A549 (cell line): ENCODE measurements around the gene KCND3. TPM values are rescaled to one million over a fixed set of nuclear protein-coding genes. Genes with fewer than 3 reads are reported as not detected.
A peak's percentile ranks its signal among the peaks of the same experiment; 100 is the strongest.

Experiments used
- ATAC-seq, 2 experiments: fragments of 200-7000 bp in 1 of 2; fragments of >200 bp in 1 of 2; cut with Nextera tagmentation in 1 of 2; cut with Tn5 transposase in 1 of 2; 3 replicates each; pipeline versions ENCODE4 v1.8.0 to v1.9.1; 2018 to 2020; ENCODE audit warnings: mild to moderate bottlenecking in 1 of 2, moderate library complexity in 1 of 2
- CTCF ChIA-PET: fragments of 300-600 bp; sonication (Branson Sonifier 250); formaldehyde crosslinking; extraction: SDS; loops from one replicate; lab custom pipeline; 2021; ENCODE audit warnings: antibody characterized with exemption, inconsistent platforms; lab: Yijun Ruan, JAX
- POLR2A ChIA-PET: fragments of 350-600 bp; formaldehyde crosslinking; extraction: SDS; loops from one replicate; lab custom pipeline; 2021; ENCODE audit warnings: antibody characterized with exemption, inconsistent platforms; lab: Yijun Ruan, JAX
- DNase-seq, 2 experiments: peaks; one replicate each; pipeline versions ENCODE4 v3.0.0 to v3.0.0-alpha.2; 2011 to 2016; ENCODE audit warnings: low read depth in 1 of 2, low spot score in 1 of 2
- FAIRE-seq: peaks from 2 replicates; lab custom pipeline; 2011; peaks lifted over from hg19 to GRCh38; lab: Jason Lieb, UNC
- H3K27ac ChIP-seq, 2 experiments: fragments of >200 bp; sonication (Bioruptor Twin); formaldehyde crosslinking; 3 replicates each; pipeline ENCODE4 v1.5.1; 2016 to 2017
- H3K4me1 ChIP-seq: fragments of >200 bp; sonication (Bioruptor Twin); formaldehyde crosslinking; 3 replicates; pipeline ENCODE4 v1.6.1; 2016
- H3K4me2 ChIP-seq: fragments of >200 bp; sonication (Bioruptor Twin); formaldehyde crosslinking; 3 replicates; pipeline ENCODE4 v1.6.1; 2016
- H3K4me3 ChIP-seq: fragments of >200 bp; sonication (Bioruptor Twin); formaldehyde crosslinking; 3 replicates; pipeline ENCODE4 v1.5.1; 2016
- H3K9me3 ChIP-seq: fragments of >200 bp; sonication (Bioruptor Twin); formaldehyde crosslinking; 3 replicates; pipeline ENCODE4 v1.6.1; 2016
- CBX8 ChIP-seq: fragments of 200-600 bp; sonication (generic); IDR thresholded peaks from 2 replicates; pipeline ENCODE4 v1.6.1; 2016
- HEYL ChIP-seq: fragments of 250-450 bp; sonication (Bioruptor Pico); IDR thresholded peaks from 2 replicates; pipeline ENCODE4 v1.8.0; 2021; ENCODE audit warnings: mild to moderate bottlenecking, moderate library complexity
- HOXA7 ChIP-seq: fragments of 250-450 bp; sonication (Bioruptor Pico); IDR thresholded peaks from 2 replicates; pipeline ENCODE4 v1.5.0; 2020; ENCODE audit warnings: mild to moderate bottlenecking, moderate library complexity
- HOXB13 ChIP-seq: fragments of 250-450 bp; sonication (Bioruptor Pico); IDR thresholded peaks from 2 replicates; pipeline ENCODE4 v1.5.0; 2020; ENCODE audit warnings: low read depth, mild to moderate bottlenecking, moderate library complexity
- KDM5A ChIP-seq: fragments of 200-600 bp; sonication (generic); IDR thresholded peaks from 2 replicates; pipeline ENCODE4 v1.6.1; 2016; ENCODE audit warnings: antibody characterized with exemption, mild to moderate bottlenecking
- MAFK ChIP-seq: fragments of 450-650 bp; IDR thresholded peaks from 2 replicates; pipeline ENCODE4 v1.6.1; 2014; ENCODE audit not compliant: partially characterized antibody
- NR3C1 ChIP-seq: fragments of >200 bp; sonication (Bioruptor Twin); formaldehyde crosslinking; IDR thresholded peaks from 3 replicates; pipeline ENCODE4 v1.6.1; 2017
- PHF8 ChIP-seq: fragments of 200-600 bp; sonication (generic); IDR thresholded peaks from 2 replicates; pipeline ENCODE4 v1.6.1; 2016; ENCODE audit warnings: low read depth, mild to moderate bottlenecking, antibody characterized with exemption, moderate library complexity, borderline replicate concordance
- POLR2AphosphoS2 ChIP-seq: conservative IDR thresholded peaks from 2 replicates; pipeline ENCODE4 v1.6.1; 2012; ENCODE audit warnings: low read length, improper control_type of control experiment, inconsistent platforms
- RARB ChIP-seq: fragments of 250-450 bp; sonication (Bioruptor Pico); IDR thresholded peaks from 2 replicates; pipeline ENCODE4 v1.8.0; 2021; ENCODE audit warnings: mild to moderate bottlenecking, moderate library complexity
- RCOR1 ChIP-seq: fragments of 150-350 bp; IDR thresholded peaks from 2 replicates; pipeline ENCODE4 v1.6.1; 2014; ENCODE audit warnings: antibody characterized with exemption, low read length, low read depth
- RFX5 ChIP-seq: fragments of 450-650 bp; IDR thresholded peaks from 2 replicates; pipeline ENCODE4 v1.7.1; 2014; ENCODE audit warnings: antibody characterized with exemption, mild to moderate bottlenecking, moderate library complexity
- RNF2 ChIP-seq: fragments of 200-600 bp; sonication (generic); IDR thresholded peaks from 2 replicates; pipeline ENCODE4 v1.6.1; 2016; ENCODE audit warnings: low read depth, mild to moderate bottlenecking, antibody characterized with exemption, moderate library complexity, borderline replicate concordance
- SREBF2 ChIP-seq: fragments of 450-650 bp; IDR thresholded peaks from 2 replicates; pipeline ENCODE4 v1.6.1; 2014; ENCODE audit warnings: mild to moderate bottlenecking, moderate library complexity
- ZC3H11A ChIP-seq: fragments of 450-650 bp; IDR thresholded peaks from 2 replicates; pipeline ENCODE4 v1.6.1; 2014; ENCODE audit warnings: antibody characterized with exemption, mild to moderate bottlenecking
- ZFP36 ChIP-seq: fragments of 450-650 bp; IDR thresholded peaks from 2 replicates; pipeline ENCODE4 v1.6.1; 2014; ENCODE audit warnings: borderline replicate concordance; ENCODE audit not compliant: partially characterized antibody
- ZNF302 ChIP-seq: fragments of 250-450 bp; sonication (Bioruptor Pico); IDR thresholded peaks from 2 replicates; pipeline ENCODE4 v1.9.0; 2021; ENCODE audit warnings: inconsistent platforms, mild to moderate bottlenecking, moderate library complexity
- WGBS: methylation state at CpG from one replicate; pipeline ENCODE4 v1.1.6; 2017; ENCODE audit errors: missing lambda C conversion rate; 5-methylcytosine and 5-hydroxymethylcytosine counted together
- polyA plus RNA-seq, 4 experiments: library from polyadenylated mRNA; depleted of rRNA in 3 of 4; stranded (reverse); fragments of >200 nt; fragmentation: RNase III in 1 of 4; extraction: RNeasy Plus Mini Kit Qiagen cat#74134 plus additional on column Dnase treatment in 1 of 4; gene quantifications; 2 replicates in 3 of 4; 3 replicates in 1 of 4; pipeline ENCODE4 v1.2.3, GENCODE V29; 2011 to 2017
- TF ChIP-seq, protein P1 (sequence below): fragments of 200-600 bp; sonication (generic); IDR thresholded peaks from 2 replicates; pipeline ENCODE4 v1.6.1; 2016; ENCODE audit warnings: antibody characterized with exemption, mild to moderate bottlenecking, moderate library complexity
- TF ChIP-seq, protein P2 (sequence below): fragments of 250-450 bp; sonication (Bioruptor Pico); IDR thresholded peaks from 2 replicates; pipeline ENCODE4 v1.5.0; 2020; ENCODE audit warnings: low read depth, mild to moderate bottlenecking, moderate library complexity
- TF ChIP-seq, protein P3 (sequence below): IDR thresholded peaks from 2 replicates; pipeline ENCODE4 v1.6.1; 2012

The KCND3 gene
- polyA plus RNA-seq, 2 of the 4 experiments (the other 2 are of a cell fraction) = not detected

DNA sequence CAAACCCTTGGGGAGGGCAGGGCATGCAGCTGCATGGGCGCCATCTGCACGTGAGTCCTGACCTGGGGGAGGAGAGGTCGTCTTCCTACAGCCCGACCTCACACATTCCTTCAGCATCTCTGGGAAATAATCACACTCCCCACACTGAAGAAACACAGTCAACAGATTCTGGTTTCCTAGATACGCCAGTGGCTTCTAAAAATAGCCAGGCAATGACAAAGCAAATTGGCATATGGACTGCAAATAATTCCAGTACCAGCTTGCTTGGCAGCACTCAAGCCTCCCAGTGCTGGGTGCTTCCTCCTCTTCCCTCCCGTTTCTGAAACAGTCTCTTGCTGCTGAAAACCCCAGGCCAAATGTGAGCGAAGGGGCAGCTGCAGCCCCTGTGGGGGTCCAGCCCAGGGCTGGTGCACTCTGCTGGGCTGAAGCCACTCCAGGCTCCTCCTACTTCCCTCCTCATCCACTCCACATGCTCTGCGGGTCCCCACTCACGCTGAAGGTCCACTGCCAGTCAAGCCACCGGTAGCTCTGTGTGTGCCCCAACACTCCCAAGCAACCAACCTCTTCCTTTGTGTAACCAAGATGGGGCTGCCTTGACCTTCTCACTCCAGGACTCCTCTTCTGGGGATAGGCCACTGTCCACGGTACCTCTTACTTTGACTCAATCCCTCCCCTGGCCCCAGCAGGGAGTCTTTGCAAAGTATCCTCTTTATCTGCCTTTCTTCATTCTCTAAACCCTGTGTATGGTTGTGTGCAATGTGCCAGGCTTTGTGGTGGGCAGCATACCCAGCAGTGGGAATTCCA, 69.0 kb downstream of the KCND3 start:
- 62% methylated on average over 7 of the region's 11 CpGs for WGBS
- peak; percentile 35 to 49; a peak in 3 of 6 replicates for ATAC-seq
- peak in 1 of 2 experiments; percentile 35 for DNase-seq
- CTCF ChIA-PET = no interaction called here
- Histone ChIP-seq H3K27ac (peak overlapping the region in 1 of 2 experiments; percentile 56; a peak in 2 of 6 replicates), H3K4me1 (0 out of 3 replicates have a peak, but pooled peaks cover 2% of the 10 kb centered on the region), H3K4me3 (no peak overlapping the region), H3K9me3 (no peaks in the 10 kb centered on the region)
- TF ChIP-seq, protein P1, sequence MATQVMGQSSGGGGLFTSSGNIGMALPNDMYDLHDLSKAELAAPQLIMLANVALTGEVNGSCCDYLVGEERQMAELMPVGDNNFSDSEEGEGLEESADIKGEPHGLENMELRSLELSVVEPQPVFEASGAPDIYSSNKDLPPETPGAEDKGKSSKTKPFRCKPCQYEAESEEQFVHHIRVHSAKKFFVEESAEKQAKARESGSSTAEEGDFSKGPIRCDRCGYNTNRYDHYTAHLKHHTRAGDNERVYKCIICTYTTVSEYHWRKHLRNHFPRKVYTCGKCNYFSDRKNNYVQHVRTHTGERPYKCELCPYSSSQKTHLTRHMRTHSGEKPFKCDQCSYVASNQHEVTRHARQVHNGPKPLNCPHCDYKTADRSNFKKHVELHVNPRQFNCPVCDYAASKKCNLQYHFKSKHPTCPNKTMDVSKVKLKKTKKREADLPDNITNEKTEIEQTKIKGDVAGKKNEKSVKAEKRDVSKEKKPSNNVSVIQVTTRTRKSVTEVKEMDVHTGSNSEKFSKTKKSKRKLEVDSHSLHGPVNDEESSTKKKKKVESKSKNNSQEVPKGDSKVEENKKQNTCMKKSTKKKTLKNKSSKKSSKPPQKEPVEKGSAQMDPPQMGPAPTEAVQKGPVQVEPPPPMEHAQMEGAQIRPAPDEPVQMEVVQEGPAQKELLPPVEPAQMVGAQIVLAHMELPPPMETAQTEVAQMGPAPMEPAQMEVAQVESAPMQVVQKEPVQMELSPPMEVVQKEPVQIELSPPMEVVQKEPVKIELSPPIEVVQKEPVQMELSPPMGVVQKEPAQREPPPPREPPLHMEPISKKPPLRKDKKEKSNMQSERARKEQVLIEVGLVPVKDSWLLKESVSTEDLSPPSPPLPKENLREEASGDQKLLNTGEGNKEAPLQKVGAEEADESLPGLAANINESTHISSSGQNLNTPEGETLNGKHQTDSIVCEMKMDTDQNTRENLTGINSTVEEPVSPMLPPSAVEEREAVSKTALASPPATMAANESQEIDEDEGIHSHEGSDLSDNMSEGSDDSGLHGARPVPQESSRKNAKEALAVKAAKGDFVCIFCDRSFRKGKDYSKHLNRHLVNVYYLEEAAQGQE = no peak
- no peak for TF ChIP-seq RCOR1
- TF ChIP-seq RFX5 = no peak
- TF ChIP-seq, protein P2, sequence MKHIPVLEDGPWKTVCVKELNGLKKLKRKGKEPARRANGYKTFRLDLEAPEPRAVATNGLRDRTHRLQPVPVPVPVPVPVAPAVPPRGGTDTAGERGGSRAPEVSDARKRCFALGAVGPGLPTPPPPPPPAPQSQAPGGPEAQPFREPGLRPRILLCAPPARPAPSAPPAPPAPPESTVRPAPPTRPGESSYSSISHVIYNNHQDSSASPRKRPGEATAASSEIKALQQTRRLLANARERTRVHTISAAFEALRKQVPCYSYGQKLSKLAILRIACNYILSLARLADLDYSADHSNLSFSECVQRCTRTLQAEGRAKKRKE (CRISPR knock-in tag) = no peak
- TF ChIP-seq, protein P3, sequence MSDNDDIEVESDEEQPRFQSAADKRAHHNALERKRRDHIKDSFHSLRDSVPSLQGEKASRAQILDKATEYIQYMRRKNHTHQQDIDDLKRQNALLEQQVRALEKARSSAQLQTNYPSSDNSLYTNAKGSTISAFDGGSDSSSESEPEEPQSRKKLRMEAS = no peak
- TF ChIP-seq MAFK = peak; percentile 29
- TF ChIP-seq HOXA7 = no peak
- TF ChIP-seq PHF8 = no peak
- TF ChIP-seq, all 56 proteins: peak for 1
- no peak overlapping the region for H3K4me2 ChIP-seq
- POLR2A ChIA-PET = no interaction called here
- no peak for FAIRE-seq

DNA sequence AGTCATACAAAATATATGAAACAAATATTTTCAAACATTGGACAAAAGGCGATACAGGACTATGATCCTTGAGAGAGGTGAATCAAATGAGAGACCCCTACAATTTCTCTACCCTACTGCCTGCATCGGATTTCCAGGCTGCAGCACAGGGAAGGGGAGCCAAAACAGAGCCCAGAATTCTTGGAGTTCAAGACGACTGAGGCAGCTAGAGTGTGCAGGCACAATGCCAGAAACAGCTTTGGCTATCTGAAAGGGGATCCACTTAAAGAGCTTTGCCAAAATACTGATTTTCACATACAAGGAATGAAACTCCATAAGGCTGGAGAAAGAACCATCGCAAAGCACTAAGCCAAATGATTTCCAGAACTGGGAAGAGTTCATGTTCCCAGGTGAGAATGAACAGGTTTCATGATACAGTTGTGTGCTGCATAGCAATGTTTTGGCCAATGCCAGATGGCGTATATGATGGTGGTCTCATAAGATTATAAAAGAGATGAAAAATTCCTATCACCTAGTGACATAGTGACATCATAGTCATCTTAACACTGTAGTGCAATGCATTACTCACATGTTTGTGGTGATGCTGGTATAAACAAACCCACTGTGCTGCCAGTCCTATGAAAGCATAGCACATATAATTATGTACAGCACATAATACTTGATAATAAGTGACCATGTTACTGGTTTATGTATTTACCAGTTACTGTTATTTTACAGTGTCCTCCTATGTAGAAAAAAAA, 77.5 kb downstream of the KCND3 start:
- no peak overlapping the region for H3K4me3 ChIP-seq
- H3K9me3 ChIP-seq = no peaks in the 10 kb centered on the region
- no peak overlapping the region for H3K27ac ChIP-seq
- TF ChIP-seq KDM5A = no peak
- TF ChIP-seq MAFK = no peak
- no peak for TF ChIP-seq ZNF302 (CRISPR knock-in tag)
- TF ChIP-seq POLR2AphosphoS2 = no peak
- no peak for TF ChIP-seq ZC3H11A
- TF ChIP-seq RNF2 = no peak
- no peak for TF ChIP-seq CBX8
- no peak for TF ChIP-seq ZFP36
- no peak for TF ChIP-seq HOXB13 (CRISPR knock-in tag)
- no peak for TF ChIP-seq NR3C1
- WGBS = 28% methylated on average over 5 of the region's 5 CpGs
- no peak for DNase-seq
- no peaks in the 10 kb centered on the region for H3K4me1 ChIP-seq
- ChIA-PET POLR2A (no interaction called here), CTCF (no interaction called here)
- no peak for ATAC-seq
- FAIRE-seq = no peak
- H3K4me2 ChIP-seq = no peak overlapping the region

DNA sequence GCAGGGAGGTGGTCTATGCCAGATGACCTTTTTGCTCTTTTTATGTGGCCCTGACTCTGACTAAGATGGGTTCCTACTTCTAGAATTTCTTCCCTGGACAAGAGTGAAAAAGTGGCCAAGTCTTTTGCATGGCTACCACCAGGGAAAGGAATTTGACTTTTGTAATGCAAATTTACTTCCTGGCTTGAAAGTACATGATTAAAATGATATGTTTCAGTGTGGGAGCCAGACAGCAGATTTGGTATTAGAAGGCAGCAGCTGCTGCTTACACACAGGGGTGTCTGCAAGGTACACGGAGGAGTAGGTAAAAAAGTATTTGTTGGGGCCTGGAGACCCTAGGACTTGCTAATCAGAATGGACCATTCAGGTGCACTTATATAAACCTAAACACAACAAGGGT, 78.4 kb downstream of the KCND3 start:
- Histone ChIP-seq H3K27ac (no peak overlapping the region), H3K4me2 (no peak overlapping the region), H3K4me1 (no peaks in the 10 kb centered on the region), H3K9me3 (no peaks in the 10 kb centered on the region), H3K4me3 (no peak overlapping the region)
- FAIRE-seq = no peak
- TF ChIP-seq HEYL (CRISPR knock-in tag) (no peak), SREBF2 (no peak), RCOR1 (no peak), RARB (CRISPR knock-in tag) (no peak)
- no peak for DNase-seq
- WGBS = 0% methylated on average over 1 of the region's 1 CpG
- ATAC-seq = no peak
- ChIA-PET POLR2A (no interaction called here), CTCF (no interaction called here)
